ENCODE measurements around the gene SLC39A12.

SLC39A12 gene

GRCh38 chr10:17965649-17966235 lies 14.0 kb downstream of the SLC39A12 start:
- no peak for DNase-seq

GRCh38 chr10:17974505-17974904 lies 22.8 kb downstream of the SLC39A12 start:
- no peak for DNase-seq

GRCh38 chr10:17980846-17981565 lies 29.3 kb downstream of the SLC39A12 start:
- DNase-seq = no peak

- DNase-seq = no peak
These were observed 30.2 kb downstream of the SLC39A12 start for GRCh38 chr10:17981766-17982380.

GRCh38 chr10:17984056-17984455 lies 32.3 kb downstream of the SLC39A12 start:
- no peak for DNase-seq

GRCh38 chr10:17984563-17984962 lies 32.8 kb downstream of the SLC39A12 start:
- DNase-seq = no peak

- DNase-seq = no peak
These were observed 38.4 kb downstream of the SLC39A12 start for GRCh38 chr10:17989908-17990767.

GRCh38 chr10:17992266-17992665 lies 40.5 kb downstream of the SLC39A12 start:
- DNase-seq = no peak

GRCh38 chr10:17993361-17993760 lies 41.6 kb downstream of the SLC39A12 start:
- DNase-seq = no peak

GRCh38 chr10:18000601-18001000 lies 48.9 kb downstream of the SLC39A12 start:
- no peak for DNase-seq

- DNase-seq = no peak
These were observed 53.7 kb downstream of the SLC39A12 start for GRCh38 chr10:18005445-18005780.

GRCh38 chr10:18005781-18006456 lies 54.2 kb downstream of the SLC39A12 start:
- no peak for DNase-seq

GRCh38 chr10:18008986-18009385 lies 57.3 kb downstream of the SLC39A12 start:
- DNase-seq = no peak

- no peak for DNase-seq
These were observed 58.3 kb downstream of the SLC39A12 start for GRCh38 chr10:18010050-18010449.

GRCh38 chr10:18020523-18020922 lies 68.8 kb downstream of the SLC39A12 start:
- no peak for DNase-seq

GRCh38 chr10:18021725-18022480 lies 70.2 kb downstream of the SLC39A12 start:
- DNase-seq = no peak

- no peak for DNase-seq
These were observed 91.7 kb downstream of the SLC39A12 start for GRCh38 chr10:18043148-18044006.

- DNase-seq = no peak
These were observed 93.4 kb downstream of the SLC39A12 start for GRCh38 chr10:18044976-18045720.

GRCh38 chr10:18056583-18056982 lies 104.9 kb downstream of the SLC39A12 start:
- DNase-seq = no peak

- no peak for DNase-seq
These were observed 108.3 kb downstream of the SLC39A12 start for GRCh38 chr10:18059826-18060559.

Measured in hematopoietic multipotent progenitor cell treated with erythropoietin and hydrocortisone succinate and interleukin-3 and kit ligand, for 8 days (in vitro differentiated cells).